ENCODE results near the gene RNF41. TPM values are rescaled to one million over a fixed set of nuclear protein-coding genes. Genes with fewer than 3 reads are reported as not detected.

Gene RNF41
- total and polyA plus RNA-seq, 4 donors = 18.1 to 54.6 (median 45.1) TPM

GRCh38 chr12:56260921-56261320 is 39.2 kb upstream of the RNF41 start:
- H3K27me3 ChIP-seq (ENCODE audit: control insufficient read depth in 3 of 3, insufficient read depth in 3 of 3, low read length in 2 of 3) = no peaks in the 10 kb centered on the region
- H3K4me1 ChIP-seq (ENCODE audit: control insufficient read depth in 5 of 5, insufficient read depth in 5 of 5, low read length in 5 of 5) = peaks cover 0 to 21% (median 8%) of the 10 kb centered on the region in 5 donors
- H3K4me3 ChIP-seq = no peak overlapping the region
- DNase-seq (no peak), ATAC-seq (ENCODE audit: insufficient read depth, low FRiP score) (no peak)
- H3K9ac ChIP-seq (ENCODE audit: insufficient read depth in 1 of 2, low read length in 2 of 2) = no peak overlapping the region
- H3K36me3 ChIP-seq (ENCODE audit: control insufficient read depth in 4 of 4, insufficient read depth in 4 of 4, low read length in 4 of 4) = peaks cover 0 to 11% (median 6%) of the 10 kb centered on the region in 4 donors
- TF ChIP-seq CTCF (IDR thresholded peaks at IDR 0.05; ENCODE audit: control extremely low read depth, extremely low read depth) = no peak
- H3K27ac ChIP-seq (ENCODE audit: low read depth in 1 of 2, low read length in 1 of 2) = no peak overlapping the region
- H3K9me3 ChIP-seq (ENCODE audit: control insufficient read depth in 4 of 4, insufficient read depth in 3 of 4, low read length in 3 of 4) = no peaks in the 10 kb centered on the region
- WGBS, 2 donors = 93 to 94% methylated on average over 3 of the region's 3 CpGs

GRCh38 chr12:56260380-56260779 is 38.7 kb upstream of the RNF41 start:
- no peak overlapping the region for H3K27ac ChIP-seq (ENCODE audit: low read depth in 1 of 2, low read length in 1 of 2)
- no peaks in the 10 kb centered on the region for H3K9me3 ChIP-seq (ENCODE audit: control insufficient read depth in 4 of 4, insufficient read depth in 3 of 4, low read length in 3 of 4)
- 95% methylated on average over 8 of the region's 8 CpGs for WGBS, 2 donors
- no peak overlapping the region for H3K9ac ChIP-seq (ENCODE audit: insufficient read depth in 1 of 2, low read length in 2 of 2)
- ATAC-seq (ENCODE audit: insufficient read depth, low FRiP score) (no peak), DNase-seq (no peak)
- no peak for TF ChIP-seq CTCF (IDR thresholded peaks at IDR 0.05; ENCODE audit: control extremely low read depth, extremely low read depth)
- peaks cover 0 to 21% (median 8%) of the 10 kb centered on the region in 5 donors for H3K4me1 ChIP-seq (ENCODE audit: control insufficient read depth in 5 of 5, insufficient read depth in 5 of 5, low read length in 5 of 5)
- no peaks in the 10 kb centered on the region for H3K27me3 ChIP-seq (ENCODE audit: control insufficient read depth in 3 of 3, insufficient read depth in 3 of 3, low read length in 2 of 3)
- no peak overlapping the region for H3K4me3 ChIP-seq
- H3K36me3 ChIP-seq (ENCODE audit: control insufficient read depth in 4 of 4, insufficient read depth in 4 of 4, low read length in 4 of 4) = peaks cover 0 to 17% (median 10%) of the 10 kb centered on the region in 4 donors

GRCh38 chr12:56258820-56259183 is 37.1 kb upstream of the RNF41 start:
- WGBS, 2 donors = 9 to 10% methylated on average over 9 of the region's 9 CpGs
- no peak for TF ChIP-seq CTCF (IDR thresholded peaks at IDR 0.05; ENCODE audit: control extremely low read depth, extremely low read depth)
- H3K27ac ChIP-seq (ENCODE audit: low read depth in 1 of 2, low read length in 1 of 2) = peak overlapping the region; percentile 95 to 97

More at GRCh38 chr12:56258820-56259183, 37.1 kb upstream of the RNF41 start:
- DNase-seq (no peak), ATAC-seq (ENCODE audit: insufficient read depth, low FRiP score) (no peak)
- no peaks in the 10 kb centered on the region for H3K9me3 ChIP-seq (ENCODE audit: control insufficient read depth in 4 of 4, insufficient read depth in 3 of 4, low read length in 3 of 4)
- H3K27me3 ChIP-seq (ENCODE audit: control insufficient read depth in 3 of 3, insufficient read depth in 3 of 3, low read length in 2 of 3) = no peaks in the 10 kb centered on the region
- peaks cover 5 to 32% (median 21%) of the 10 kb centered on the region in 4 donors for H3K36me3 ChIP-seq (ENCODE audit: control insufficient read depth in 4 of 4, insufficient read depth in 4 of 4, low read length in 4 of 4)
- peaks cover 0 to 21% (median 8%) of the 10 kb centered on the region in 5 donors for H3K4me1 ChIP-seq (ENCODE audit: control insufficient read depth in 5 of 5, insufficient read depth in 5 of 5, low read length in 5 of 5)
- peak overlapping the region in 1 of 2 donors; percentile 85 for H3K9ac ChIP-seq (ENCODE audit: insufficient read depth in 1 of 2, low read length in 2 of 2)
- H3K4me3 ChIP-seq = peak overlapping the region; percentile 98

Measured in lung (tissue), 12 donors.